Measurements from ENCODE around the gene VAMP8. TPM values are rescaled to one million over a fixed set of nuclear protein-coding genes. Genes with fewer than 3 reads are reported as not detected.

The VAMP8 gene
- total and polyA plus RNA-seq, 10 of the 15 experiments (the other 5 are each of a cell fraction or from before 2014, with no cell fraction given) = 93.6 to 744 (median 217) TPM

GRCh38 chr2:85561280-85562212 lies 15.8 kb upstream of the VAMP8 start, which contains the start of gene GGCX (continued):
- TF ChIP-seq REST (IDR thresholded peaks at IDR 0.05; ENCODE audit: low read depth, low read length) (peak; percentile 19; the same call in 1 of the 2 replicates), JUNB (IDR thresholded peaks at IDR 0.05) (peak; percentile 89), SREBF1 (IDR thresholded peaks at IDR 0.05; ENCODE audit: low read length) (no peak), JUND (IDR thresholded peaks at IDR 0.05; ENCODE audit: low read depth, low read length) (no peak), FOS (IDR thresholded peaks at IDR 0.05; ENCODE audit: borderline replicate concordance, extremely low read depth, insufficient read length) (no peak), RUNX3 (IDR thresholded peaks at IDR 0.05; ENCODE audit: low read length) (peak; percentile 48), ZSCAN29 (IDR thresholded peaks at IDR 0.05) (no peak), BCLAF1 (IDR thresholded peaks at IDR 0.05) (no peak)
- TF ChIP-seq, protein P1, sequence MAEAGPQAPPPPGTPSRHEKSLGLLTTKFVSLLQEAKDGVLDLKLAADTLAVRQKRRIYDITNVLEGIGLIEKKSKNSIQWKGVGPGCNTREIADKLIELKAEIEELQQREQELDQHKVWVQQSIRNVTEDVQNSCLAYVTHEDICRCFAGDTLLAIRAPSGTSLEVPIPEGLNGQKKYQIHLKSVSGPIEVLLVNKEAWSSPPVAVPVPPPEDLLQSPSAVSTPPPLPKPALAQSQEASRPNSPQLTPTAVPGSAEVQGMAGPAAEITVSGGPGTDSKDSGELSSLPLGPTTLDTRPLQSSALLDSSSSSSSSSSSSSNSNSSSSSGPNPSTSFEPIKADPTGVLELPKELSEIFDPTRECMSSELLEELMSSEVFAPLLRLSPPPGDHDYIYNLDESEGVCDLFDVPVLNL (IDR thresholded peaks at IDR 0.05; ENCODE audit: low read depth, low read length) = 0 out of 2 replicates have a peak, but pooled peaks have one; percentile 23

Data from GM12878 (cell line).